Epithelial cell of esophagus (primary cell): ENCODE results near the gene IGSF9.

Source experiments
- DNase-seq: peaks from one replicate; pipeline ENCODE4 v3.0.0; 2010; ENCODE audit warnings: low read depth
- H3K4me3 ChIP-seq: 2 replicates; pipeline ENCODE4 v1.5.1; 2011; ENCODE audit warnings: mild to moderate bottlenecking, low read length, control low read depth
- TF ChIP-seq, protein P1 (sequence below): IDR thresholded peaks from 2 replicates; pipeline ENCODE4 v1.5.1; 2011; ENCODE audit warnings: low read depth, mild to moderate bottlenecking, low read length, control low read depth, inconsistent platforms; ENCODE audit not compliant: insufficient read depth; ENCODE audit errors: missing control alignments

The IGSF9 gene

DNA sequence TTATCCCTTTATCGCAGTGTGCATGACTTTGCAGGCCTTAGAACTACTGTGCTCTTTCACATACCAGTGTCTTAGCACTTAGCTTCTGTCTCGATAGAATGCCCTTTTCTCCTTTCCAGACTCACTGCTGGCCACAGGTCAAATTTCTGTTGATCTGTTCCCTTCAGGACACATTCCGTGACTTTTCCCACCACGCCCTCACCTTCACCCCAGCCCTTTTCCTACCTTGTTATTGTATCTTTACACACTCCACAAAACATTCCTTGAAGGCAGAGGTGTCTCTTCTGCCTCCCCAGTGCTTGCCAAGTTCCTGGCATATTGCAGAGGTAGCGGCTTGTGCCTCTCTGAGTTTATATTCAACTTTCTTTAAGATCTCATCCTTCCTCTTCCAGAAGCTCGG is 3.7 kb upstream of the IGSF9 start:
- TF ChIP-seq, protein P1, sequence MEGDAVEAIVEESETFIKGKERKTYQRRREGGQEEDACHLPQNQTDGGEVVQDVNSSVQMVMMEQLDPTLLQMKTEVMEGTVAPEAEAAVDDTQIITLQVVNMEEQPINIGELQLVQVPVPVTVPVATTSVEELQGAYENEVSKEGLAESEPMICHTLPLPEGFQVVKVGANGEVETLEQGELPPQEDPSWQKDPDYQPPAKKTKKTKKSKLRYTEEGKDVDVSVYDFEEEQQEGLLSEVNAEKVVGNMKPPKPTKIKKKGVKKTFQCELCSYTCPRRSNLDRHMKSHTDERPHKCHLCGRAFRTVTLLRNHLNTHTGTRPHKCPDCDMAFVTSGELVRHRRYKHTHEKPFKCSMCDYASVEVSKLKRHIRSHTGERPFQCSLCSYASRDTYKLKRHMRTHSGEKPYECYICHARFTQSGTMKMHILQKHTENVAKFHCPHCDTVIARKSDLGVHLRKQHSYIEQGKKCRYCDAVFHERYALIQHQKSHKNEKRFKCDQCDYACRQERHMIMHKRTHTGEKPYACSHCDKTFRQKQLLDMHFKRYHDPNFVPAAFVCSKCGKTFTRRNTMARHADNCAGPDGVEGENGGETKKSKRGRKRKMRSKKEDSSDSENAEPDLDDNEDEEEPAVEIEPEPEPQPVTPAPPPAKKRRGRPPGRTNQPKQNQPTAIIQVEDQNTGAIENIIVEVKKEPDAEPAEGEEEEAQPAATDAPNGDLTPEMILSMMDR: no peak
- no peak overlapping the region for H3K4me3 ChIP-seq
- no peak for DNase-seq

DNA sequence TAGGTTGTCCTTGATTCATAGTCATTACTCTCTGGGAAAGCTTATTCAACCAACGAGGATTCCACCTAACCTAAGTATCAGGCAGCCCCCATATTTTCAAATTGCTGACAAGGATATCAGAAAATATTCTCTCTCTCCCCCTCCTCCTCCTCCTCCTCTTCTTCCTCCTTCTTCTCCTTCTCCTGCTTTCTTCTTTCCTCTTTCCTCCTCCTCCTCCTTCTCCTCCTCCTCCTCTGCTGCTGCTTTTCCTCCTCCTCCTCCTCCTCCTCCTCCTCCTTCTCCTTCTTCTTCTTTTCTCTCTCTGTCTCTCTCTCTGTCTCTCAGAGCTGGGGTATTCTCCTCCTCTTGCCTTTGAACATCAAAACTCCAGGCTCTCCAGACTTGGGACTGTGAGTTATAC is 2.5 kb upstream of the IGSF9 start:
- no peak overlapping the region for H3K4me3 ChIP-seq
- TF ChIP-seq, protein P1: no peak
- DNase-seq: no peak

DNA sequence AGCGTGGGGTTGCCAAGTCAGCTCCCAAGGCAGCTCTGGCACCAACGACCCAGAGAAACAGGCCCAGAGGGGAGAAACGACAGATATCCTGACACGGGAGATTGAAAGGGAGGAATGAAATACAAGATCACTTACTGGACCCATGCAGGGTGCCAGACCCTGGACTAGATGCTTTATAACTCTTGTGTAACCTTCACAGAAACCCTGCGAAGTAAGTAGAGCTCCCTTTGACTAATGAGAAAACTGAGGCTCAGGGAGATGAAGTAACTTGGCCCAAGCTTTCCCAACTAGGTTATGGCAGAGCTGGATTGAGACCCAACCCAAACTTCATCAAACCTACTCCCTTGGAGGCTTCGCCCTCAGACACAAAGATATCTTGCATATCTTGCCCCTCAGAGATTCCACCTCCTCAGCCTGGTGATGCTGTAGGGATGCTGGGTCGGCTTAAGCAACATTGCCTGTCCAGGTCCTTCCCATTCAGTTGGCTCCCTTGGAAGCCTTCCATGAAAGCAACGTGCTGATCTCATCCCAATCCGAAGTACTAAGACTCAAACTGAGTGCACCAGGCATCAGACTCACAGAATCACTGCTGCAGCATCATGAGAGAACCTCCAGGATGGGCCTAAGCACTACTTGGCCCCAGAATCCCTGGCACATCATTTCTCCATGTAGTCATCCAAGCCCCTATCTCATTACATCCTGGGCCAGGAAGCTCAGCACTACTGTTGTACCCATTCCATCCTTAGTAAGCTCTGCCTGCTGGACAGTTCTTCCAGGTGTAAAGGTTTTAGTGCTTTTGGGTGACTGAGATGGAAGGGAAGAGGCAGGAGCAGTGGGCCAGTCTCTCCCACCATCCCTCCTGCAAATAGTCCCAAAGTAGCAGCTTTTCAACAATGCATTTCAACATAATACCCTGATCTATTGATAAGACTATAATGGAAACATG is 1.1 kb upstream of the IGSF9 start:
- H3K4me3 ChIP-seq: no peak overlapping the region
- TF ChIP-seq, protein P1: no peak
- no peak for DNase-seq

DNA sequence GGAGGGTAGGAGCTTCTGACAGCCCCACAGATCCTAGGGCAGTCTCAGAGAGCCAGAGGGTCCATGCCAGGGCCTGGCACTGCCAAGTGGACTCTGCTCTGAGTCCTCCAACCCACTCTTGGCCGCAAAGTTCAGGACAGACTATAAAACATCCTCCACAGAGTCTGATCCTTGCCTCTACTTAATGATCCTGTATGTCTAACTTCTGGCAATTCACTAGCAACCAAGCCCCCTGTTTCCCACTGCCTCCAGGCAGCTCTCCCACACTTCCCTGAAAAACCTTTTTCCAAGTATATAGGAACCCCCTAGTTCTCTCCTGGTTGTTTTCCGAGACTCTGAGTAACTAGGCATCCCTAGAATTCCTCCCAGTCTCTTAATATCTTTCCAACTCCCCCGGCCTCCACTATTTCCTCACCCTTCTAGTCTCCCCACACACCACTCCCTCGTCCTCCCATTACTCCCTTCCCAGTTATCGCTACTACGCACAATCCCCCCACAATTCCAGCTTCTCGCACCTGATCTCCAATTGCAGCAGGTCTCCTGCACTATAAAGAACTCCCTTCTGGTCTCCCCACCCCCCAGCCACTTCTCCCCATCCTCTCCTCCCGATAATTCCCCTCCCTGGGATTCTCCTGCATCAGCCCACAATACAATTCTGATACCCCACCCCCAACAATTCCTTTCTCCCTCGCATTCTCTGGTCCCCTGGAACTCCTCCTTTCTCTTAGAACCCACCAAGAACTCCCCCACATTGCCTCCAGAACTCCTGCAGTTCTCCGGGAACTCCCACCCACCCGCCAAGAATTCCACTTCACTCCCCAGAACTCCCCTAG is 574 bp downstream of the IGSF9 start:
- peak; percentile 42 for DNase-seq
- TF ChIP-seq, protein P1: no peak
- H3K4me3 ChIP-seq: peak overlapping the region; percentile 65

DNA sequence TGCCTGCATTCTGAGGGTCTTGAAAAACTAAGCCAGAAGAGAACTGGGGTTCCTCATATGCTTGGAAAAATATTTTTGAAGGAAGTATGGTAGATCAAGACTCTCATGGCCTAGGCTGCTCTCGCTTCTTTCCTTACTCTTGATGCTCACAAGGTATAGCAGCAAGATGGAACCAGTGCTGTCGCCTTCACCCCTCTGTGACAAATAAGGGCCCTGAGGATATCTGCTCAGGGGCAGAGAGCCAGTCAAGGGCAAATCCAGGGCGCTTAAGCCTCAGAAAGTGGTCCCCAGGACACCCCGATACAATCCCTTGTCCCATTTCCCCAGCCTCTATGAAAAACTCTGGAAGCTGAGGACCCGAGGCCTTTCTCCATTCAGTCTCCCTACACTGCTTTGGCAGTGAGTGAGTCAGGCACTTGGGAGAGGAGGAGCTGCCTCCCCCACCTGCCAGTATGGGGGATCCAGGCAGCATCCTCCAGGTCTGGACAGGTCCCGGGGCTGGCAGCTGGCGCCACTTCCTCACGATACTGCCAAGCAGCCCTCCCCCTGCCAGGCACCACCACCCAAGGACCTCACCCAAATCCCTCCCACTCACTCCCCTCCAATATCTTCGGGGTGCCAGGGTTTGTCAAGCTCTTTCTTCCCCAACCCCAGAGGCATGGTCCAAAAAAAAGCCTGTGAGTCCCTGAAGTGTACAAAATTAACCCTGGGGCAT is 1.3 kb downstream of the IGSF9 start:
- peak; percentile 80 for DNase-seq
- H3K4me3 ChIP-seq: peak overlapping the region; percentile 65
- TF ChIP-seq, protein P1: no peak

DNA sequence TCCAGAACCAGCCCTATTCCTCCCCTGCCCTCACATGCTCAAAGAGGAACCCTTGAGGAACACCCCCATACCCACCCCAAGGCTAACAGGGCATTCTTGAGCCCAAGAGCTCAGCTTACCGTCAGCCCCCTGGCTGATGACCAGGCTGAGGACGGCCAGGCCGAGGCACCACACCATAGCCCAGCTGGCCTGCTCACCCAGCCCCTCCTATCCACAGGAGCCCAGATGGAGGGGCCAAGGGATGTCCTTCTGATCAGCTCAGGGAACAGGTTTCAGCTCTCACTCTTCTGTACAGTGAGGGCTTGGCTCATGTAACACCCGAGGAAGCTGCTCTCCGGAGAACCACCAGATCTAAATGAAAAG is 2.2 kb downstream of the IGSF9 start:
- TF ChIP-seq, protein P1: no peak
- H3K4me3 ChIP-seq: peak overlapping the region; percentile 65
- no peak for DNase-seq
